Medulla oblongata (tissue), 1 donor: ENCODE data around the gene SLC2A13.
"Not testable (repeated sequence)": the region's sequence is repeated elsewhere in the genome, so short reads cannot be mapped to it uniquely, and the experiment has no call there.

Source experiments
- DNase-seq: peaks from one replicate; pipeline ENCODE4 v3.0.0-alpha.2; 2015; ENCODE audit errors: extremely low spot score

Gene SLC2A13

DNA sequence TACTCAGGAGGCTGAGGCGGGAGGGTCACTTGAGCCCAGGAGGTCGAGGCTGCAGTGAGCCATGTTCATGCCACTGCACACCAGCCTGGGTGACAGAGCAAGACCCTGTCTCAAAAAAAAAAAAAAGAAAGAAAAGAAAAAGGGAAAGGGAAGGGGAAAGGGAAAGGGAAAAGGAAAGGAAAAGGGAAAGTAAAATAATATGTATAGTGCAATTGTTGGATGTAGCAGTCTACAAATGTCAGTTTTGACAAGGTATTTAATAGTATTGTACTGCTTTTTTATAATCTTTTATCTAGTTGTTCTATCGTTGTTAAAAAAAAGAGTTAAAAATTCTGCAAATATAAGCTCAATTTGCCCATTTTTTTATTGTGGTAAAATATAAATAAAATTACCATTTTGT is 67.3 kb downstream of the SLC2A13 start:
- DNase-seq, result no peak

DNA sequence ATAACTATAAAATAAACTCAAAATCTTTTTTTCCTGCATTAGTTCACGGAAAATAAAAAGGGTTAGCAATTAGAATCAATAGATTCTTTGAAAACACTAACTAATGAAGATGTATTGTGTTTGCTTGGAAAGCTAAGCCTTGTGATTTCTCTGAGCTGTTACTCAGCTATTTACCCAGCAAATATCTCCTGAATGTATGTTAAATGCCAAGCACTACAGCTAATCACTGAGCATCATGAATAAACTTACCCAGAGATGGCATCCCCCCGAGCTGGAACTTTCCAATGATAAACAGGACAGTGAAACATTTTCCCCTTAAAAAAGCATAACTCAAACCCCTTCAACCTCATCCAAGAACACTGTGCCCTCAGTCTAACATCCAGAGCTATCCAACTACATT is 71.2 kb downstream of the SLC2A13 start:
- no peak for DNase-seq

DNA sequence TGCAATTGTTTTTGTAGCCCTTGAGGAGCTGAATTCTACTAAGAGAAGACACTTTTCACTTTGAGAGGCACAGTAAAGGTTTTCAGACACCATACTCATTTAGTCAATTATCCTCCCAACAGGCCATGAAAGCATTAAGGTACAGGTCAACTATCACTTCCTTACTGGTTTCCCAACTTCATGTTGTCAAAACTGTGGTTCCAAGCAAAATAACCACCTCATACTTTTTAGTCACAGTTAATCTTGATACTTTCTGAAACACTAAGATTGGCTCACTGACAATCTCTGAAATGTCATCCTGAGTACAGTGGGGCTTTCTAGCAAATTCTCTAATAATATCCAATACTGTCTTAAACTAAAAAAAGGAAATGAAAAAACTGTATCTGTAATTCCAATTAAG is 71.7 kb downstream of the SLC2A13 start:
- DNase-seq, result no peak

DNA sequence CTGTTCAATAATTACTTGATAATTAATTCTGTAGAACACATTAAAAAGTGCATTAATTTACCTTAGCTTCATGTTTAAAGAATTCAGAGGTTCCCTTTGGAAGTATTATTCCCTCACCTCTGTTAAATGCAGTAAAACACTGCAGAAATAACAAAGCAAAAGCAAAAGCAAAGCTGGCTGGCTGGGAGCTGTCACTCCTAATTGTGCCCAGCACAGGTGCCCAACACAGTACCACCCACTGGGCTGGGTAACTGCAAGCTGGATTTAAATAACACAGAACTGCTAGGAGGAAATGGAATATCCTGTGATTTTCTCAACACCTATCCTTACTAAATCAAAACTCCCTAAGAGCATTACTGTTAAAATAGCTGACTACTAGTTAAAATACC is 72.6 kb downstream of the SLC2A13 start:
- no peak for DNase-seq

DNA sequence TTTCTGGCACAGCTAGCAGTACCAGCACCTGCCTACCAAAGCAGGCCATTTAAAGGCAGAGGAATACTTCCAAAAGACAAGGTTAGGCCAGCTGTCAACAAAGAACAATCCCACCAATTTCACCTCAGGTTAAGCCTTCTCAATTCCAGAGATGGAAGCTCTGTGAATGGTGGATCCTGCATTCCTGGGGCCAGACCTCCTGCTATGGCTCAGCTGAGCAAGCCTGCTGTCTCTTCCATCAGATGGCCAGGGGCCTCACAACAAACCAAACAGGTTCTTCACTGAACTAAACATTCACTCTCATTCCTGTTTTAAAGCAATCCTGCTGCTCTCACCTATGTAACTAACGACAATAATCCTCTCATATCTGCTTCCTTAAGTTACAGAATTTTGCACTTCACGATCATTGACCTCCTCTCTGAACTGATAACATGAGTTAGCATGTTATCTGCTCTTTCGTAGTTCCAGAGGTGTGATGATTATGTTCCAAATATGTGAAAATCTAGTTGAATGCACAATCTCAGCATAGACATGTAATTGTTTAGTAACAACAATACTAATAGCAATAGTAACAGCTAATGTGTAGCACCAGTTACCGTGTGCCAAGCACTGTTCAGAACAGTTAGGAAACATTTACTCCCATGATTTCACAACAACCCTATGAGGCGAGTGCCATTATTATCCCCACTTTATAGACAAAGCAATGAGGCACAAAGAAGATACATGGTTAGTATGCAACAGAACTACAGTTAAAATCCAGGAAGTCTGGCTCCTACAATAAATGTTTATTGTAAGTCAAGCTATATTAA is 73.2 kb downstream of the SLC2A13 start:
- DNase-seq, result no peak

DNA sequence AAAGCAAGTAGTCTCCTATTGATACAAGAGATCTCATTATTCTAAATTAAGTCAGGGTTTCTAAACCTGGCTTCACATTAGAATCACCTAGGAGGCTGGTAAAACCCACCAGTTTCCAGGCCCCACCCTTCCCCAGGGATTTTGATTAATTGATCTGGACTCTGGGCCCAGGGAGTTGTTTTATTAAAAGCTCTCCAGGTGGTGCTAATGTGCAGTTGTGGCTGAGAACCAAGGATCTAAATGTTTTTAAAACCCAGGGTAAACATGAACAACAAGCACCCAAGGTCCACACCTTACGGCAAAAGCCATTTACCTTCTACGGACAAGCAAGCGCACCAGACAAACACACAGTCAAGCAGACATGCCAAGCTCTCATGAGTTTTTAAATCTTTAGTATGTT is 73.9 kb downstream of the SLC2A13 start:
- DNase-seq, result no peak

DNA sequence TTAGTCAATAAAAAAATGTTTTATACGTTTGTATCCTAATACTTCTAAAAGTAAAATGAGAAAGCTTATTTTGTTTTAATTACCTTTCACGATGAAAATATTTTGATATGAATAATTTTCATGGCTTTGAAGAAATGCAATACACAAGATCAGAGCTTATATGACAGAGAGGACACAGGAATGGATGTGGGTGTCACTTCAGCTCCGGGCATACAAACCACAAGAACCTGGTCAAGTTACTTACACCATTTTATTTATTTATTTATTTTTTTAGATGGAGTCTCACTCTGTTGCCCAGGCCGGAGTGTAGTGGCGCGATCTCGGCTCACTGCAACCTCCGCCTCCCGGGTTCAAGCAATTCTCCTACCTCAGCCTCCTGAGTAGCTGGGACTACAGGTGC is 74.9 kb downstream of the SLC2A13 start:
- not testable (repeated sequence) for DNase-seq

DNA sequence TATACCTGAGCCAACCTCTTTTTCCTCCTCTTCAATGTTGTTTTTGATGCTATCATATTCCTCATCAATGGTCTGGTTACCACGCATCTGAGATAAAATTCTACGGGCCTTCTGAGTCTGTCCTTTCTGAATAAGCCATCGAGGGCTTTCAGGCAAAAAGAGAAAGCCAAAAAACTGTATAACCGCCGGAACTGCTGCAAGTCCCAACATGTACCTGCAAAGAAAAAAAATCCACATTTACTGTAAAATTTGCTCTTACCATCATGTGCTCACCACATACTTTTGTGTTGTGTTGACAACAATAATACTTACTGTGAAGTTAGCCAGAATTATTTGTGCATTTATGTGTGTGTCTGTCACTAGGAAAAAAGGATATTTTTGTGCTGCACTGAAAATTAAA is 77.6 kb downstream of the SLC2A13 start:
- DNase-seq, result no peak

DNA sequence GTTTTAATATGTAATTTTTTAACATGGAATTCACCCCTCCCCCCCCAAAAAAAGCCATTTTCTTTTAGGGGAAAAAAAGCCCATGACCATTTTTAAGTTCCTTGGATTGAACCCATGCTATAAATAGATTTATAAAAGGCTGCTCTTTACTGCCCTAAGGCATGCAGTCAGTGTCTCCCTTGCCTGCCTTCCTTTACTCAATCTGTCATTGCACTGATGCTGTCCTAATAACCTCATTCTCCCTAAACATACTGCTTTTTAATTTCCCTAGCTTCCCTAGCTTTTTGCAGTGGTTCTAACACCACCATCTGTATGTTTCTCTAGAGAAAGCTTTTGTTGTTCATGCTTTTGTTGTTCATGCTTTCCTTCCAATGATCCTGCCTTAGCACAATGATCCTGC is 83.0 kb downstream of the SLC2A13 start:
- DNase-seq, result no peak

DNA sequence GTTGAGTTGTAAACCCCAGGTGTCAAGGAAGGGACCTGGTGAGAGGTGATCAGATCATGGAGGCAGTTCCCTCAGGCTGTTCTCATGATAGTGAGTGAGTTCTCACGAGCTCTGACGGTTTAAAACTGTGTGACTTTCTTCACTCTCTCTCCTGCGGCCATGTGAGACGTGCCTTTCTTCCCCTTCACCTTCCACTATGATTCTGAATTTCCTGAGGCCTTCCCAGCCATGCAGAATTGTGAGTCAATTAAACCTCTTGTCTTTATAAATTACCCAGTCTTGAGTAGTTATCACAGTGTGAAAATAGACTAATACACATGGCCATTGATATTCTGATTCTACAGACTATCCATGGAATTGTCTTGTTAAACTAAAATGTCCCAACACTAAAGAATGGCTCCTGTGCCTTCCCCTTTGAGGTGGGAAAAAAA is 85.6 kb downstream of the SLC2A13 start:
- DNase-seq, result no peak

DNA sequence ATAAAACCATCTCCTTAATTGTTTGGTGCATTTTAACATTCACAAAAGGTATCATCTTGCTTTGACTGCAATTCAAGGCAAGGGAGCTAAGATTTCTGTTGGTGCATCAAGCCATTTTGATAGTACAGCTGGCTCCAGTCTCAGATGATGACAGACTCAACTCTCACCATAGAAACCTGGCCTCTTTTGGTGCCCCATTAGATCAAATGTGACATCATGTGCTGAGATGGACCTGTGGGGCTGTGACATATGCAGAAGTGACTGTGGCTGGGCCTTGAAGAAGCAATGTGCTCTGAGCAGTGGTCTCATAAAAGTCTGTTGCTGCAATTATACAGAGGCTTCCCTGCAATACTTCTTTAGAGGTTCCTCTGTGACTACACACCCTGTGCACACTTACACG is 88.4 kb downstream of the SLC2A13 start:
- DNase-seq, result no peak

DNA sequence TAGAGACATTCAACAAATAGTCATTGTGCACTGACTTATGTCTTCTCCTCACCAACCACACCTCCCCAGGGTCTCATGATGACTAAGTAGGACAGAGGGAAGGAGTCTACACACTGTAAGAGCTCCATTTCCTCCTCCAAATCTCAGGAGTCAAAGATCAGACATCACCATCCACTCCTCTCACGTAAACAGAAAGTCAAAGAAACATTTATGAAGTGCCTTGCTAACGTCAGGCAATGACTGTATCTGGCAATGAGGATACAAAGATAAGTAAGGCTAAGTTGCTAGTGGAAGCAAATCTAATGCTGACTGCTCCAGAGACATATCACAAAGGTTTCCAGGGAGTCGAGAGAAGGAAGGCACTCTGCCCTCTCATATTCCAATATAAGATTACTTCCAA is 88.9 kb downstream of the SLC2A13 start:
- no peak for DNase-seq

DNA sequence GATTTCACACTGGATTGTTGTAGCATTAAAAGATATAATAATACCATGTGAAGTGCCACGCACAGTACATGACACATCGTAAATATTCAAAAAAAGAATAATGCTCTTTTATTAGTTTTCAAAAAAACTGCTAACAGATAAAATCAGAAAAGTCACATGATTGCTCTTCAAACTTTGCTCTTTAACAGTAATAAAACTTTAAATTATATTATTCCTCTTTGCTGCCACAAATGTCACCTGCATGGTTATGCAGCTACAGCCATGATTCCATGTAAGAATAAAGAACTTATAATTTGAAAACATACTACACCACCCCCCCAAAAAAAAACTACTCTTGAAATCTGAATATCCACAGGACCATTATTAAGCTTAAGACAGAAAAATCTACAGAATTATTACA is 90.0 kb downstream of the SLC2A13 start:
- no peak for DNase-seq

DNA sequence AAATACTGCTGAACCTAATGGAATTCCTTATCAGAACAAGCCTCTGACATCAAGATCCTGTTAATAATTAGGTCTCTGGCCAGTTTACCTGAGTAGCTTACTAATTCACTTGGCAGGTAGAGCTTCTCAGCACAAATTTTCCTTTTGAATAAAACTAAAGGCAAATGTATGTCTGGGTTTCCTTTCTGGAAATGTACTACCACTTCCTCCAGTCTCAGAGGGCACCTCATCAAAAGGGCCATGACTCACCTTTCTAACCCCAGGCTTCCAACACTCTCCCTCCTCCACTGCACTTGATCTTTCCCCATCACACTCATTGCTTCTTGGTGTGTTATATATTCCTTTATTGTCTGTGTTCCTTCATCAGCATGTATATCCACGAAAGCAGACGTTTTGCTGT is 90.5 kb downstream of the SLC2A13 start:
- no peak for DNase-seq

DNA sequence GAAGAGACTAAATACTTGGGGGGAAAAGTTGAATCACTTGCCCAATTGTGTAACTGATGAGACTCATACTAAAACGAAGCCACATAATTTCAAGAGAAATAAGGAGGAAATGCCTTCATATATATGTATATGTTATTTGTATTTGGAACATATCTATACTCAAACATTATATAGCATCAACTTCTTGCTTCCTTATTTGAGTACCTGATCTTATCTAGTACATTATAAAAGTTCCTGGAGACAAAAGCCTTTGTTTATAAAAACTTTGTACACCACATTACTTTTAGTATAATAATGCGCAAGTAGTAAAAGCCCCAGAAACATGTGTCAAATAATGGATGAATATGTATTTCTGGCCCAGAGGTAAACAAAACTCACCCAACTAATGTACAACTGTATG is 92.0 kb downstream of the SLC2A13 start:
- DNase-seq, result no peak

DNA sequence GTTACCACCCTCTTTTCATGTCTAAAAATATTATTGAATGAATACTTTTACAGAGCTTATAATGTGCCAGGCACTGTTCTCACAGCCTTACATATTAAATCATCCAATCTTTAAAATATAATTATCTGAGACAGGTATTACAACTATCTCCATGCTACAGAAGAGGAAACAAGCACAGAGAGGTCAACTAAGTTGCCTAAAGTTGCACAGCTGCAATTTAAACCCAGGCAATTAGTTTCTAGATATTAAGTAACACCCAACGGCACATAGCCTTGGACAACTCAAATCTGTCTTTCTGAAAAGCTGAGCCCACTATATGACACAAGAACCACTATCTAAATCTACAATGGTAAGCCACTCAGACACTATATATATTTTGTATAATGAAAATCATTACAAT is 92.6 kb downstream of the SLC2A13 start:
- no peak for DNase-seq

DNA sequence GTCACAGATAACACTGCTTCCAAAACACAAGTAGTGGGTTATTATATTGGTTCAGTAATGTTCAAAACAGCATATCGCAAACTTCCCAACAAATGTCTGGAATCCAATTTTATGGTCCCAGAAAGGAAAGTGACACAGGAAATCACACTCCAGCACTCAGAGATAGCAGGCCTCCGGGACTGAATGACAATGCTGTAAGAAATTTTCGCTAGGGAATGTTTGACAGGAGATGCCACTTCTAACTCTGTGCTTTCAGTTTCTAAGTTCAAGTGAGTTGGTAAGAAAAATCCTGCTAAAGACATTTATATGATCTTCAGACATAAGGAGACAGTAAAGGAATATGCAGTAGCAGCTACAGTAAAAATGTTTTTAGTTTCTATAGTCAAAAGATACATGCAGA is 93.2 kb downstream of the SLC2A13 start:
- DNase-seq, result no peak

DNA sequence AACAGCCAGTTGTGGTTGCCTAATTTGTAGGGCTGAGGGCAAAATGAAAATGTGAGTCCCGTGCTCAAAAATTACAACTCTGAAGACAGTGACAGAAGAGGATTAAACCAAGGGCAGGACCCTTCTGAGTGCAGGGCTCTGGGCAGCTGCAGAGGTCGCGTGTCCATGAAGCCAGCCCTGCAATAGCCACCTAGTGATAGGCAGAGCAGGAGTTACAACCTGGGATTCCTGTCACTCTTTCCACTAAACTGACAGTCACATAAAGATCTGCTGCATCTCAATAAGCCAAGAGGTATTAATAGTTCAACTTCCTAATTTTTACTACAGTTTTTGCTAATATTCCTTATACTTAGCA is 94.1 kb downstream of the SLC2A13 start:
- DNase-seq, result no peak

DNA sequence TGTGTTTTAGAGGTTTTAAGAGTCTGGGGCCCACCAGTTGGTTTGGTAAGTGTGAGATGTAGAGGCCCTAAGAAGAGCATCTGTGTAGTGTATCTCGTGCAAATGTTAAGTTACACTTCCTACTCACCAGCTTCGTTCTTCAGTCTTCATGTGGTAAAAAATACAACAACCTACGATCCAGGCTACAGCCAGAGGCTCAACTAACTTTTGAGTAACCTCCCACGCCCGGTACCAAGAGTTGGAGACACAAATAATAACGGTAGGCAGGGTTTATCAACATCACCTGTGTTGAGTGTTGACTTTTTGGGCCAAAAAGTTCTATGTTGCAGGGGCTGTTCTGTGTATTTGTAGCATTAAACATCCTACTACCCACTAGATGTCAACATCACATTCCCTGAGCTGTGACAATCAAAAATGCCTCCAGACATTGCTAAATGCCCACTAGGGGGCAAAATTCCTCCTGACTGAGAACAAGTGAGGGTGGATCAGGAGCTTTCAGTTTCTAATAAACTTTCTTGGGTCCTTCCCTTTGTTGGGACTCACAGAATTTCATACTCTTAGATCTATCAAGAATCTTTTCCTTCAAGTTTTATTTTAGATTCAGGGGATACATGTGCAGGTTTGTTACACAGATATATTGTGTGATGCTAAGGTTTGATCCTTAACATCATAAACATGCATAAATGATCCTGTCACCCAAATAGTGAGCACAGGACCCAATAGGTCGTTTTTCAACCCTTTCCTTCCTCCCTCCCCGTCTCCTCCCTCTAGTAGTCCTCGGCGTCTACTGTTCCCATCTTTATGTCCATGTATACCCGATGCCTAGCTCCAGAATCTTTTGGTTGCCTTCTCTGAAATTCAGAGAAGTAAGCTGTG is 94.7 kb downstream of the SLC2A13 start:
- DNase-seq, result peak; percentile 95

DNA sequence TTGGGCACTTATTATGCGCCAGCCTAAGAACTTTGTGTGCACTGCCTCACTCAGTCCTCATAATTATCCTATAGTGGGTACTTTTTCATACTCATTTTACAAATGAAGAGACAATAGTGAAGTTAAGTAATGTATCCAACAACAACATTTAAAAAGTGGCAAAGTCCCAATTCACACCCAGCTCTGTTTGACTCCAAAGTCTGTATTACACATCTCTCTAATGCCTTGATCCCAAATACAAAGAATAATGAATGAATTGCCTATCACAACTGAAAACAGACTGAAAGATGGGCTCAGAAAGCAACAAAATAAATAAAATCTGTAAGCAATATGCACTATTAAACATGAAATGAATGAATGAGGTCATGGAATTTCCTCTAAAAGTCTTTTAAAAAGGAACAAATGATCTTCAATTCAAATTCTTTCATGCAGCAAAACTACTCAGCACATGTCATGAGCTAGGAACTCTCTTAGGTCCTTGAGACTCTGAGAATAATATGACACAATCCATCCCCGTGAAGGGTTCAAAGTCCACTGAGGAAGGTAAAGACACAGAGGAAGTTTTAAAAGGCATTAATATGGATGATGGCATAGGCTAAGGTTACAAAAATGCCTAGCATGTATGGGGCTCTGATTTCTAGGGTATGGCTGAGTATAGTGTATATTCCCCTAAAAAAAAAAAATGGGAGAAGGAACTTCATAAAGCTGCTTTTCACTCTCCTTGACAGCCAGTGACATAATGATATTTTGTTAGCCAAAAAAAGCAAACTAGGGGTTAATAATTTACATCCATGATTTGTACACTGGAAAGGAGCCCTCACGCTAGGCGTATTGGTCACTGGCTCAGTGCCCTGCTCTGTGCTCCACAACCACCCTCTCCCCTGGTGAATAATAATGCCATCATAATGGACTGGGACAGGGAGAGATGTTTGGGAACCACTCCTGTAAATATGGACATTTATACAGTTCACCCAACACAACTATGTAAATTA is 103.4 kb downstream of the SLC2A13 start:
- DNase-seq, result no peak

DNA sequence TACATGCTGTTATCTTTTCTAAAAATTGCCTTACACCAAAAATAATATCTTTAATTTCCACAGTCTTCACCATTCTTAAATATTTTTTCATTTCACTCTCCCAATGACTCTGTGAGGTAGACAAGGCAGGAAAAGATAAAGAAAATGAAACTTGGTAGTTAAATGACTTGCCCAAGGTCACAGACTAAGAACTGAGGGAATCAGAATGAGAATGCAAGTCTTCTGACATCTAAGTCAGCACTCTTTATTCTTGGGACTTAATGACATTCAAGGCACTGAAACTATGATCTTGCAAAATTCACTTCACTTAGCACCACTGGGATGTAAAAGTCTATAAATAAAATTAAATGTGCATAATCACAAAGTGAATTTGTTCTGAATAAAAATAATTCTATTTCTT is 104.5 kb downstream of the SLC2A13 start:
- no peak for DNase-seq

DNA sequence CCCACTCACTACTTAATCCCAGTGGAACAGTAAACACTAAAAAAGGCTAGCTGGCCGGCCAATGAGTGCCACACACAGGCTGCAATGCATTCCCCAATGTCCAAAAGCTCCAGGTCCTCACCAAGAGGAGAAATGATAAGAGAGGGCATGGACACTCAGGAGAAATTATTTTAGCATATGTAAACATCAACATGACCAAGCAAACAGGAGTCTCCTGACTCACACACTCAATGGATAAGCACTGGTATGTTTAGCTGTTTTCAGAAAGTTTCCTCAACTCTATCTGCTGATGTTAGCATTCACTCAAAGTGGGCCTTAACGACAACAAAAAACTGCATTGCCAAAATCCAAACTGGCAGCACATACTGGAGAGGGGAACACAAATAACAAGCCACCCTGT is 105.0 kb downstream of the SLC2A13 start:
- DNase-seq, result no peak
